Stromal cell of bone marrow (primary cell): ENCODE measurements around the gene PCGF3.

Source experiments
- DNase-seq: peaks from one replicate; pipeline ENCODE4 v3.0.0-alpha.2; 2012; ENCODE audit warnings: low read depth

Gene PCGF3

DNA sequence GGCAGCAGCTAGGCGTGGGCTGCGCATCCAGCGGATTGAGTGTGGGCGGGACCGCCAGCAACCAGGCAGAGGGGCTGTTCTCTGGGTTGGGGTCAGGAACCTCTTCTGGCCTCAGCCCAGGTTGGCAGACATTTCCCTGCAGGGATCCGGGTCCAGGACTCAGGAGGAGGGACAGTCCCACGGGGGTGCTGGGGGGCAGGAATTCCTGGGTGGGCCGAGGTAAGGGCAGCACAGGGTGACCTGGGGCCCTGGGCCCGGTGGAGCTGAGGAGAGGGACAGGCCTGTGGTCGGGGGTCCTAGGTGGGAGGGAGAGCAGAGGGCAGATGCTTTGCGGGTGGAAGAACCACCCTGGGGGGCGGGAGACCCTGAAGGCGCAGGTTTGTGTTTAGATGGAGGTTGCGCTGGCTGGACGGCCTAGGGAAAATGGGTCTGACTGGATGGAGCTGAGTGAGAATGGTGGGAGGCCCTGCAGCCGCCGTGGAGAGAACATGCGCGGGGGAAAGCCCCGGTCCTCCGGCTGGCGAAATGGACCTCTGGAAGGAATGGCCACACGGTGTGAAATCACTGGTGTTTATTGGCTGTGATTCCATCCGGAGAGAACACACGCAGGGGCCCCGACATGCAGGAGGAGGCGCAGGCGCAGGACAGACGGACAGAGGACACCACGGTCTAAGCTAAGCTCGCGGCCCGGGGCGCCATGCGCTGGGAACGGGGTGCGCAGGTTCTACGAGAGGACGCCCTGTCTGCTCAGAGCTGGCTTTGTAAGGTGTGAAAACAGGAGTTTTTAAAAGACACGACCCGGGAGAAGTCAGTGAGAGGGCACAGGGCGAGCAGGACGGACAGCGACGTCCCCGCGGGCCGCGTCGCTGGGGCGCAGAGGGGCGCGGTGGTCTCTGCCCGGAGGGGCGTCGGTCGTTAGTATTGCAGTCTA lies 79.0 kb downstream of the PCGF3 start:
- DNase-seq = no peak

DNA sequence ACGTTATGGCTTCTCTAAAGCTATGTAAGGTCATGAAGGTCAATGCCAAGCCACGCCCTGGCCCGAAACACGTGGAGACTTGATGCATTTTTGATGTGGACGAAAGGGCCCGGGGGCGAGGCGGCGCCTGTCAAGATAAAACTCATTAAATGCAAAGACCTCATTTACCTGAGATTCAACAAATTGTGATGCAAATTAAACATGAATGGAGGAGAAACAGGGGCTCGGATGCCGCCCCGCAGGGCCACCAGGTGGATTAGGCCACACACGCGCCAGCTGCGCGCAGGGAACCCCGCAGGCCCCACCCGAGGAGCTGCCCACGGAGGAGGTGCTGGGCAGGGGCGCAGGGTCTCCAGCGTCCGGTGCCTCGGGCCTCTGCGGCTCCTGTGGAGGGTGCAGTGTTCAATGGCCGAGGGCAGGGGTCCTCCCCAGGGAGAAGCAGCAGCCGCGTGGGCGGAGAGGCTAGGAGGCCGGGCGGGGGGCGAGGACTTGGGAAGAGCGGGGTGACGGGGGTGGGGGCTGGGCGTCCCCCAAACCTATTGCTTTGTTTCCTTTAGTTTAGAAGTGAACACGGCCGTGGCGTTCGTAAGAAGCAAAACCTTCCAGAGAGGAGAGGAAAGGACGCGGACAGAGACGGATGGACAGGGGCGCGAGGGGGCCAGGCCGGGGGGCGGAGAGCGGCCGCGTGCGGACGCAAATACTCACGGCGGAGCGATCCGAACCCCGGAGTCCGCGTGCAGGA lies 79.9 kb downstream of the PCGF3 start:
- DNase-seq = no peak

DNA sequence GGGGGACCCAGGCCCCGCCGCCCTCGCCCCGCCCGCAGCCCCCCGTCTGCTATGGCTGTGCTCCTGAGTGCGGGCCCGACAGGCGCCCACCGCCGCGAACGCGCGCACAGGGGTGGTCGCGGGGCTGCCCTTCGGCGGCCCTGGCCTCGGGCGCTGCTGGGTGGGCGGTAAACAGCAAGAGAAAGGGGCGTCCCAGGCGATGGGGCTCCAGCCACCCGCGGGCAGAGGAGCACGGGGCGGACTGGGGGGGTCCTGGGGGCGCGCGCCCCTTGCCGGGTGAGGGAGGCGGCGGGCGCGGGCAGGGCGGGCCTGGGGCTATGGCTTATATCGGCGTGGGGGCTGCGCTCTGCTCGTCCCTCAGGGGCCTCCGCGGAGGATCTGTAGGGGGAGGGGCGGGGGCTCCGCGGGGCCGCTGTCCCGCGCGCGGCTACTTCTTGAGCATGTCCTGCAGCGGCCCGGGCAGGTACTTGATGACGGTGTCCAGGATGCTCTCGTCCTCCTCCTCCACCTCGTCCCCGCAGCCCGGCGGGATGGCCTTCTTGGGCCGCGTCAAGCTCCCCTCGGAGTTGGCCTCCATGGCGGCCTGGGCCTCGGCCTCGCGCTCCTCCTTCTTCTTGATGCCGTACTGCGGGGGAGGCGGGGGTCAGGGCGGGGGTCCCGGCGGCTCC lies 80.6 kb downstream of the PCGF3 start:
- DNase-seq = no peak

DNA sequence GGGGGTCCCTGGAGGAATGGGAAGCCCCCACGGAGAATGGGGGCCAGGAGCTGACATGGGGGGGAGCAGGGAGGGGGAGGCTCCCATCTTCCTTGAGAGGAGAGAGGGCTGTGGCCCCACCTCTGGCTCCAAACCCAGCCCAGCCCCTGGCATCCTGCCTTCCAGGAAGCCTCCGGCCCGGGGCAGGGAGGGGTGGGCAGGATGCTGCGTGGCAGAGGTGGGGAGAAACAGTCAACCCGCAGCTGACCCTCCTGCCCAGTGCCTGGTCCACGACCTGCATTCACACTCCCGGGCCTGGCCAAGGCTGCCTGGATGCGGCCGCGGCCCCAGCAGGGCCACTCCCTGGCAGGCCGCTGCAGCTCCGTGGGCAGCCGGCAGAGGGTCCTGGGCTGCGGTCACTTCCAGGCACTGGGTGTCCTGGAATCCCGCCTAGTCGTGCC lies 81.2 kb downstream of the PCGF3 start:
- DNase-seq = no peak

DNA sequence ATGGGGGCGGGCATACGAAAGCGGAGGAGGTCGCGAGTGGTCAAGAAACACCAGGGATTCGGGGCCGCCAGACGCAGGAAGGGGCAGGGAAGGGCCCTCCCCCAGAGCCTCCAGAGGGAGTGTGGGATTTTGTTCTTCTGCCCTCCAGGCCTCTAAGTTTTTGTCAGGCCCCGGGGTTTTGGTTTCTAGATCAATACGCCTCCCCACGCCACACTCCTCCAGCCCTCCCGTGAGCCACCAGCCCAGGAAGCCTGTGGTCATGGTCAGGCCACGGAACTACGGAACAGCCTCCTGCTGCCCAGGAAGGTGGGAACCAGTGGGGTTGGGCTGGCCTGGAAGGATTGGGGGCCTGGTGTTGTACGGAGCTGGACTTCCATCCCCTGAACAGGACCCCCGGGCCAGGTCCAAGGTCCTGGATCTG lies 81.9 kb downstream of the PCGF3 start:
- no peak for DNase-seq

DNA sequence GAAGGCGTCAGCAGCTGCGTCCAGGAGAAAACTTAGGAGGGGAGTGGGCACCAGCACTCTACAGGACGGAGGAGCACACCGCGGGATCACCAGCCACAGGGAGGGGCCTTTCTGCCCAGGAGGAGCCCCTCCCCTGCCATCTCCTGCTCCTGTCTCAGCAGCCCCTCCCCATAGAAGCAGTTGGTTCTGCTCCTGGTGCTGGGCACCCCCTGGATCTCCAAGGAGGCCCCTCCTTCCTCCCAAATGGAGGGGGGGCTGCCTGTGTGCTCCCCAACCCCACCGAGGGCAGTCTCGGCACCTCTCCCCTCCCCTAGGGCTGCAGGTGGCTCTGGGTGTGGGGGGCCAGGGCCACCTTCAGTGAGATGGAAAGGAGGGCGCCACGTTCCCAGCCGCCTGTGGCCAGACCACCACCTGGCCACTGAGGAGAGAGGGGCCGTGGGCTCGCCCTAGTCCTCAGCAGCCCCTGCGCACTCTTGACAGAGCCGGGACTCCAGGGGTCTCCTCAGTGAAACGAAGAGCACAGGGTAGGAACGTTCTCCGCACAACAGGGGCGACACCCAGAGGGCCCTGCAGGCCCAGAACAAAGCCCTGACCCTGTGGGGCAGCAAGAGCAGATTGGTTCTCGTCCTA lies 82.5 kb downstream of the PCGF3 start:
- no peak for DNase-seq

DNA sequence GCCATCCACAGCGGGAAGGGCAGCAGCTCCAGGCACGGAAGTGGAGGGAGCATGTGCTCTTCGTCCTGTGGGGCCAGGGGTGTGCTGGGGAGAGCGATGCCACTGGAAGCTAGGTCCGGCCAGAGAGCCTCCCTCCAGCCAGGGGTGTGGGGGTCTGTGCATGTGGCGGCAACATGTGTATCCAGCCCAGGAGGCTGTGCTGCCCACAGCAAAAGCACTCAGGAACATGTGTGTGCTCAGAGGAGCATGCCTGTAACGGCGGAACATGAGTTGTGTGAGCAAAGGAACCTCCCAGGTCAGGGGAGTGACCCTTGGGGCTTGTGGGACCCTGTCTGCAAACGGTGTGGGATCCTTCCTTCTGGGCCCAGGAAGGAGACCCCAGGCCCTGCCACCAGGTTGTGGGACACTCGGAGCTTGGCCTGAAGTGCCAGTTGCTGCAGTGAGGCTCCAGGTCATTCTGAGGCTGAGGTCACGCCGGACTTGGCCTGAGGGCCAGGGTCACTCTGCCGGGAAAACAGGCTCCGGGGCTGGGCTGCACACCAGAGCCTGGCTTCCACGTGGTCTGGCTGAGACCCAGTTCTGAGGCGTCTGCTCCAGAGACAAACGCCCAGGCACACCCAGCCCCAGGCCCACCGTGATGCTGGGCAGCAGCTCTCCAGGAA lies 83.1 kb downstream of the PCGF3 start:
- DNase-seq = no peak

DNA sequence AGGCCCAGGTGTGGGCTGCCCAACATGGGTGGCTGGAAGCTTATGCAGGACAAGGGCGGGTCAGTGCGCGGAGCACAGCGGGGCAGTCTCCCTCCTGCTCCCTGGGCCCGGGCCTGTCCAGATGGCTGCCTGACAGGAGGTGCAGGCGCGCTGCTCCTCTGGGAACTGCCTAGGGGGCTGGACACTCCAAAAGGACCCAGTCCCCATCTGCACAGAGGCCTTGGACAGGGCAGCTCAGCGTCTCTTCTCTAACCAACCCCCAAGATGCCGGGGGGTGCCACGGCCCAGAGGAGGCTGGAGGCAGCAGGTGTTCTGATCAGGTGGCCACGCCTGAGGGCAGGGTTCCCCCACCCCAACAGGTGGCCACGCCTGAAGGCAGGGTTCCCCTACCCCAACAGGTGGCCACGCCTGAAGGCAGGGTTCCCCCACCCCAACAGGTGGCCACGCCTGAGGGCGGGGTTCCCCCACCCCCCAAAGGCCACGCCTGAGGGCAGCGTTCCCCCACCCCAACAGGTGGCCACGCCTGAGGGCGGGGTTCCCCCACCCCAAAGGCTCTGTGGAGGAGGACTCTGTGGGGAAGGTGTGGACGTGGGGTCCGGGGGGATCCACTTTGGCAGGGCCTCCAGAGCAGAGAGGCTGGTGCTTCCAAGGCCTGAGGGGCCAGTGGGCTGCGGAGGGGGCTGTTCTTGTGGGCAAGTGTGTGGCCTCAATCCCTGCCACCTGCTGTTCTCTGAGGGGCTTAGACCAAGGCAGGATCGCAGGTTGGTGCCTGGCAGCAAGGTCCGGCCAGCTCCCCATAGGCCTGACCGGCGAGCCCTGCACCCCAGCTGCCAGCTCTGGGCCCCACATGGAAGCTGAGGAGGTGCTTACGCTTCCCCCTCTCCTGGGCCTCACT lies 84.2 kb downstream of the PCGF3 start:
- no peak for DNase-seq

DNA sequence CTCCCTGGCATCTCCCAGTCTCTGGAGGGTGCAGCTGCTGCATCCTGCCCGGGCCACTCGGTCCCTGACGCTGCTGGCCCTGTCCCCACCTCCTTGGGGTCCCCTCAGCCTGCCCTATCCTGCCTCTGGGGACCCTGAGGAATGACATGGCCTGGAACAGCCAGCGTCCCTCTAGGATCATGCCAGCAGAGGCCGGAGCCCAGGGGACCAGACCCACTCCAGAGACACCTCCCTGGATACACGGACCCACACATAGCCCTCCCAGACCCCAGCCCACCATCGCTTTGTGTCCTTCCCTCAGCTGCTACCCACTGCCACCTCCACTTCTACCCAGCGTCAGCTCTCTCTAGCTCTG lies 84.8 kb downstream of the PCGF3 start:
- DNase-seq = no peak

DNA sequence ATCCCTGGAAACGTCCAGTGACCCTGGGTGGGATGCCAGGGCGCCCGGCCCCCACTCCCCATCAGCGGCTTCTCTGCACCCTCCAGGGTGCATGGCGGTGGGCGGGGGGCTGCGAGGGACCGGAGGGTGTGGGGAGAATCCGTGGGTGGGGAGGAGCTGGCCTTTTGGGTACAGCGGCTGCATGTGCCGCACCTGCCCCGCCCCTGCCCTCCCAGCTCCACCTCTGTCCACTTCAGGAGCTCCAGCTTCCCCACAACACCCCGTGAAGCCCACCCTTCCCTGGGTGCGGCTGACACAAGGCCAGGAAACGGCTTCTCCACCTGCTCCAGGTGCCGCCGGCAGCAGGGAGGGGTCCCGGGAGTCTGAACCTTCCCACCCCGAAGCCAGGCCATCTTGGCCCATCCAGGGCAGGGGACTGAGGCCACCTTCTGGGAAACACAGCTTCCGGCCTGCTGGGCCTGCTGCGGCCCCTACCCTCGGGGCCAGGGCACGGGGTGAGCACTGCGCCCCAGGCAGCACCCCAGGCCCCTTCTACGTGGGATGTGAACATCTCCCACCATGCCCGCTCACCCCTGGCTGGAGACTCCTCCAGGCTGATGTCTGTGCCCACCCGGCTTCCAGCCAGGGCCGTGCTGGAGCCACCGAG lies 85.7 kb downstream of the PCGF3 start:
- DNase-seq = no peak

DNA sequence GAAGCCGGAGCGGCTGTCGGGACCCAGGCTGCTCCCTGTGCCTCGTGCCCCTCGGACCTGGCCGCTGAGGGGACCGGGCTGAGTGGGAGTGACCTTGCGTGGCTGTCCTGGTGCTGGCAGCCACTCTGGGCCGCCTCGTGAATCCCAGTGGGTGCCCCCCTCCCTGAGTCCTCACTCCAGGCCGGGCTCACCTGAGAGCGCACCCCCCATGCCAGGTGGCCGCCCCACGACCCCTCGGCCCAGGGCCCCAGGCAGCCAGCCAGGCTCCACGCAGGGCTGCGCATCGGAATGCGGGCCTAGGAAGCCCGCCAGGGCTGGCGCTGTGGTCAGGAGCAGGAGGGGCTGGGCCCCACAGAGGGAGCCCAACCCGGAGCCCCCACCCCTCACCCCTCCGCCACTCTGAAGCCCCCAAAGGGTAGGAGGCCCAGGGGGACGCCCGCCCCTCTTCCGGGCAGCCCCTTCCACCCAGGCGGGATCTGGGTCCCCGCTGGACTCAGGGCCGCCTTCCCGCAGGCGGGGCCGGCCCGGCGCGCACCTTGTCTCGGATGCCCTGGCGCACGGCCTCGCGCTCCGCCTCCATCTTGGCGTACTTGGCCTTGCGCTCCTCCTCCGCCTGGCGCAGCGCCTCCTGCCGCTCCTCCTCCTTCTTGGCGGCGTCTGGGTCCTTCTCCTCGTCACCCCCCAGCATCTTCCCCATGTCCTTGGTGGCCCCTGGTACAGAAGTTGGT lies 86.4 kb downstream of the PCGF3 start:
- DNase-seq = no peak

DNA sequence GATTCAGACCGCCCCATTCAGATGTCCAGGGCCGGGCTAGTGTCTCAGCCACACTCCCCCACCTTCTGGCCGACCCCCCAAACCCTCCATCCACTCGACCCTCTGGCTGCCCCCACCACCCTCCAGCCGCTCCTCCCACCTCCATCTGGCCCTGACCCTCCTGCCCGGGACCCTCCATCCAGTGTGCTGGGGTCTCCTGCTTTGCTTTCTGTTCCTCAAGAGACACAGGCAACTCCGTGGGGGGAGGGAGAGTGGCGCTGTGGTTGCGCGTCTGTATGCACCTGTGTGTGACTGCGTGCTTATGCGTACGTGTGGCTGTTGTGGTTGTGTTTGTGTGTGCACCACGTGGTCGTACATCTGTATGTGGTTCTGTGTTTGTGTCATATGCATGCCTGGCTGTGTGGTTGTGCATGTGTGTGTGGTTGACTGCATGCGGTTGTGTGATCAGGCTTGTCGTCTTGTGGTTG lies 87.0 kb downstream of the PCGF3 start:
- no peak for DNase-seq

DNA sequence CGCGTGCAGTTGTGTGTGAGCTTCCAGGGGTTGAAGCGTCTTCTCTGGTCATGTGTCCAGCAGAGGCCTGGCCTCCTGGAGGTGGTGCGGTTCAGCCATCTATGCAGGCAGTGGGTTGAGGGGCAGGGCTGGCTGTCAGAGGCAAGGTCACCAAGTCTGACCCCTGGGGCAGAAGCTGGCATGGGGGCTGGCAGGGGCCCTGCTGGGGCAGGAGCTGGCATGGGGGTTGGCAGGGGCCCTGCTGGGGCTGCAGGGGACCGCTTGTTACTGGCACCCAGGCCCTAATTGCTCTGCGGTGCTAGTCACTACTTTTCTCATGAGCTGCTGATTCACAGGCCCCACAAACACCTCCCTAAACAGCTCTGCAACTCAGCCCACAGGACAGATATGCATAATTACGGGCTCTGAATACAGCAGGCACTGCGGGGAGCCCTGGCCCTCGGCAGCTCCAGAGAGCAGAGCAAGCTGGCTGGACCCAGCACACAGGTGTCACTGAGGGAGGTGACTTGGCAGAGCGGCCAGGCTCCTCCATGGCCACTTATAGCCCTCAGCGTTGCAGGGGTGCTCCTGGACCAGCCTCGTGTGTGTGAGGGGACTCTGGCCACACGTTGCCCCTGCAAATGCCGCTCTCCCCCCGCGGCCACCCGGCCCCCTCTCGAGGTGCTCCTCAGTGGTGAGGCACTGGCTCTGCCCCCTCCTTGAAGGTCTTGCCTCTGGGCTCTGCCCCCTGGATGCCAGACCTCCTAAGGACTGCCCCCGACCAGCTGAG lies 87.6 kb downstream of the PCGF3 start:
- DNase-seq = no peak

DNA sequence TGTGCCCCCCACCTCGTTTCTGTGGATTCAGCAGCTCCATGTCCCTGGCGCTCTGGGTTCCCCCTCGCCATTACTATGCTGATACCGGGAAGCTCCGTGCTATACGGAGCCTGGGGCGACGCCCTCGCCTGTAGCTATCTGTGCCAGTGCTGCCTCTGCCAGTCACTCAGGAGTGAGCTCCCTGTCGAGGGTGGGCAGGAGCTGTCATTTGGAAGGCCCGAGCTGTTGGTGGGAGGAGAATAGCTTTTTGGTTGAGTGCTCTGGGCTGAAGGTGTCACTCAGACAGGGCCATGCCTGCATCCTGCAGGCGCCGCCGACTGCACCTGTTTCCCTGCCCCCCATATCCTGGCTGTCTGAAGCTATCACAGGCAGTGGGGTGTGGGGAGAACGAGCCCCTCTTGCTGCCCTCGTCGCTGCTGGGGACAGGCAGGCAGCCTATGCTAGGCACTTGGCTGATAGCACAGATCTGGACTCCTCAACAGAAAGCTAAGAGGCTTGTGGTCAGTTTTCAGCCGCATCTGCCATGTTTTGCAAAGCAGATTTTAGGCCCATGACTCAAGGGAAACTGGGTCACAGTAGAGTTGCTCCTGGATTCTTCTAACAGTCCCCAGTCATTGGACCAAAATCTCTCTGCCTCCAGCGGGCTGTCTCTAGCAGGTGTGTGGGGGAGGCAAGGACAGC lies 88.4 kb downstream of the PCGF3 start:
- no peak for DNase-seq

DNA sequence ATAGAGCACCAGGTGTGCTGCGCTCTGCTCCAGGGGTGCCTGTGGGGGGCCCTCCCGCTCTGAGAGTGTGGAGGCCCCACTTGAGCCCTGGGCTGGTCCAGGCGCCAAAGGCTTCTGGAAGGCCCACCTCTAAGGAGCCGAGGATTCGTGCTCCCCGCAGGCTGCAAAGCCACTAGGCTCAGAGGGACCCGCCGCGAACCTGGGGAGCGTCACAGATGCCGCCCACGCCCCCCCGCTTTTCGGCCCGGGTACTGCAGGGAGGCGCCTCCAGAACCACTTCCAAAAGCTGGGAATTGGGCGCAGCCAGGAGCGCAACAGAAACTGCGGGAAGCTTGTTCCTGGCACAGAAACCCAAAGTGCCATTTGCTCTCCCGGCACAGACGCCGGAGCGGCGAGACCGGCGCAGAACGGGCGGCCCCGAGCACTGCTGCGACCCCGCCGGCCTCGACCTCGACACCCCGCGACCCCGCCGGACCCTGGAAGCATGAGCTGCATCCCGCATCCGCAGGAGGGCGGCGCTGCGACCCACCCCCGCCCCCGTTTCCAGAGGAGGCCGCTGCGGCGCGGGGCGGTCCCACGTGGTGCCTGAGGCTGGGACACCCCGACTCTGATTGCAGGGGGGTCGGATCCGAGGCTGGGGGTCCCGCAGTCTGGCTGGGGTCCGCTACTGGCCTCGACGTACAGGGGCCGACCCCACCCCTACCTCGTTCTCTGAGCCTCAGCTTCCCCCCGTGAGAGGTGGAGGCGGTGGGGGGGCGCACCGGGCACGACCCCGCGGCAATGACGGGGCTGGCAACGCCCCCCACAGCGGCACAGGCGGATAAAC lies 89.5 kb downstream of the PCGF3 start:
- DNase-seq = no peak

DNA sequence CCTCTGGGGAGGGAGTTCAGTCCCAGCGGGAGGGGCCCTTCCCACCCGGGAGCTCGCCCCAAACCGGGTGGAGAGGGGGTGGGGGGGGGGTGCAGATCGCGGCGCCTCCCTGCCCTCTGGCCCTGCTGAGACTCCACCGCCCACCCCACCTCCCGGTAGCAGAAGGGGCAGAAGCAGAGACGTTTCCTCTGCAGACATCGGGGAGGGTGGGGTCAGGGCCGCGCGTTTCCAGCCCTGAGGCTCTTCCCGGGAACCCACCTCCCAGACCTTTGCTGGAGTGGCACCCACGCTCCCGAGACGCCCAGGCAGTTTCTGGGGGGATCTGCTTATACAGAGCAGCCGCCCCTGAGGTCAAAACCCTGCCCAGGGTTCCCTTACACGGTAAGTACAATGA lies 90.1 kb downstream of the PCGF3 start:
- DNase-seq = no peak

DNA sequence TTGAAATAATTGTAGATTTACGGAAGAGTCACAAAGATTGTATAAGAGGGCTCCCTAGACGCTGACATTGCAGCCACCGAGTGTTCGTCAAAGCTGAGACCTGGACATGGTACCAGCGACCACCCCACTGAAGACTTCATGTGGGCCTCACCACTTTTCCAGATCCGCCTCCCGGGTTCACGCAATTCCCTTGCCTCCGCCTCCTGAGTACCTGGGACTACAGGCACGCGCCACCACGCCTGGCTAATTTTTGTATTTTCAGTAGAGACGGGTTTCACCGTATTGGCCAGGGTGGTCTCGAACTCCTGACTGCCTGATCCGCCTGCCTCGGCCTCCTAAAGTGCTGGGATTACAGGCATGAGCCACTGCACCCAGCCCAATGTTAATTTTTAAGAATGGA lies 90.6 kb downstream of the PCGF3 start:
- no peak for DNase-seq
